IPS-15b (cell line): Measurements from ENCODE around the gene SMAD5.

Experiments used
- H3K27me3 ChIP-seq: one replicate; pipeline ENCODE4 v1.6.1; 2013; ENCODE audit warnings: low read length; ENCODE audit not compliant: control insufficient read depth, insufficient read depth
- H3K36me3 ChIP-seq: one replicate; pipeline ENCODE4 v1.6.1; 2013; ENCODE audit warnings: low read length; ENCODE audit not compliant: control insufficient read depth, insufficient read depth
- H3K4me1 ChIP-seq: one replicate; pipeline ENCODE4 v1.6.1; 2013; ENCODE audit warnings: mild to moderate bottlenecking, low read length; ENCODE audit not compliant: control insufficient read depth, insufficient read depth
- H3K4me3 ChIP-seq: one replicate; pipeline ENCODE4 v1.5.1; 2013; ENCODE audit warnings: low read depth, low read length
- H3K9ac ChIP-seq: one replicate; pipeline ENCODE4 v1.6.1; 2013; ENCODE audit warnings: low read depth, mild to moderate bottlenecking, low read length
- H3K9me3 ChIP-seq: one replicate; pipeline ENCODE4 v1.6.1; 2013; ENCODE audit warnings: mild to moderate bottlenecking, low read length; ENCODE audit not compliant: control insufficient read depth, insufficient read depth

The SMAD5 gene

DNA sequence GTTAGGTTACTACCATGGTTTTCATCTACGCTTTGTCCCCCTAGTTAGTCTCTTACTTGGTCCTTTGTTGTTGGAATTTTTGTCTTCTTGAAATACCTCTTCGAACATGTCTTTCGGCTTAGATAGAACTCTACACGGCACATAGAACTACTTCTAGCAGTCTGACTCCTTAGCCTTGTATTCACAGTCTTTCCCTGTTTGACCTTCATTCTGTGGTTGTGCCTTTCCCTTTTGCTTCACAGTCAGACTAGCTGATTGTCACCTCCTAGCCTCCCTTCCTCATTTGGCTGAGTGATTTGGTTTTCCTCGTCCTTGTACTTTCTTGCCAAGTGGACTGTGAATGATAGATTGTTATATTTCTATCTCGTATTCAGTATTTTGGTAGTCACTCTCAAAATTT lies 10.7 kb downstream of the SMAD5 start:
- H3K4me3 ChIP-seq: no peak overlapping the region
- H3K27me3 ChIP-seq: no peaks in the 10 kb centered on the region
- H3K9me3 ChIP-seq: no peaks in the 10 kb centered on the region
- H3K4me1 ChIP-seq: no peaks in the 10 kb centered on the region
- H3K36me3 ChIP-seq: no peaks in the 10 kb centered on the region
- H3K9ac ChIP-seq: no peak overlapping the region

- no peaks in the 10 kb centered on the region for H3K27me3 ChIP-seq
- no peak overlapping the region for H3K9ac ChIP-seq
- no peak overlapping the region for H3K4me3 ChIP-seq
- no peaks in the 10 kb centered on the region for H3K9me3 ChIP-seq
- H3K4me1 ChIP-seq: no peaks in the 10 kb centered on the region
- no peaks in the 10 kb centered on the region for H3K36me3 ChIP-seq
Measured at GRCh38 chr5:136143763-136144162, 11.1 kb downstream of the SMAD5 start.

DNA sequence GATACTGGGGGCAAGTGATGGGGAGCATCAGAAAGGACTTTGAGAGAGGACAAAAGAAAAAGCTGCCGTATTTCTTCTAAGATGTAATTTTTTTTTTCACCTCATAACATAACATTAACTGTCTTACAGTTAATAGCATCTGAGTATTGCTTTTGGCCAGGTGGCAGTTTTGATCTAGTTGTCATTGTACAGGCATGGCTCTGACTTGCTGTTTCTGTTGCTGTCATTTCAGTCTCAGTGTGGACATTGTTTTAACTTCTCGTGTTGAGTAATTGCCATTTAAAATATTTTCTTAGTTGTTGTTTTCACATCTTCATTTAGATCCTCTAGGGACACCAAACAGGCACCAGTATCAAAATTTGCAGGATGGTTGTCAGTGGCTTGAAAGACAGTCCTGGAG lies 12.4 kb downstream of the SMAD5 start:
- Histone ChIP-seq H3K9me3 (no peaks in the 10 kb centered on the region), H3K36me3 (no peaks in the 10 kb centered on the region)

GRCh38 chr5:136146201-136146600 lies 13.6 kb downstream of the SMAD5 start:
- Histone ChIP-seq H3K4me3 (no peak overlapping the region), H3K9ac (no peak overlapping the region), H3K4me1 (no peaks in the 10 kb centered on the region), H3K36me3 (no peaks in the 10 kb centered on the region), H3K27me3 (no peaks in the 10 kb centered on the region), H3K9me3 (no peaks in the 10 kb centered on the region)

More for the DNA sequence above, 12.4 kb downstream of the SMAD5 start:
- Histone ChIP-seq H3K27me3 (no peaks in the 10 kb centered on the region), H3K9ac (no peak overlapping the region), H3K4me3 (no peak overlapping the region), H3K4me1 (no peaks in the 10 kb centered on the region)

DNA sequence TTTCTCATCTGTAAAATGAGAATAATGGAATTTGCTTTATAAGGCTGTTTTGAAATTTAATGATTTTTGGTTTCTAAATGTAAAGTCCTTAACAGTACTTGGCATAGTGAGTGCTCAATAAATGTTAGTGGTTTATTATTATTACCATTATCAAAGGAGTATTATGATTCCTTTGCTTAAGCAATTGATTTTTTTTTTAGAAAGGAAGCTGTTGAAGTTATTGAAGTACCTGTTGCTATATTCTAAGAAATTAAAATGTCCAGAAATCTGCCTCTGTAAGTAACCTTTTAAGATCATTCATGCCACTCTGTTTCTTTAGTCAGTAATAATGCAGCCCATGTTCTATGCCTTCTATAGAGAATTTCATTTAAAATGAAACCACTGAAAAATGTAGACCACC lies 15.0 kb downstream of the SMAD5 start:
- H3K9ac ChIP-seq: no peak overlapping the region
- no peaks in the 10 kb centered on the region for H3K4me1 ChIP-seq
- H3K4me3 ChIP-seq: no peak overlapping the region
- no peaks in the 10 kb centered on the region for H3K27me3 ChIP-seq
- no peaks in the 10 kb centered on the region for H3K9me3 ChIP-seq
- no peaks in the 10 kb centered on the region for H3K36me3 ChIP-seq

DNA sequence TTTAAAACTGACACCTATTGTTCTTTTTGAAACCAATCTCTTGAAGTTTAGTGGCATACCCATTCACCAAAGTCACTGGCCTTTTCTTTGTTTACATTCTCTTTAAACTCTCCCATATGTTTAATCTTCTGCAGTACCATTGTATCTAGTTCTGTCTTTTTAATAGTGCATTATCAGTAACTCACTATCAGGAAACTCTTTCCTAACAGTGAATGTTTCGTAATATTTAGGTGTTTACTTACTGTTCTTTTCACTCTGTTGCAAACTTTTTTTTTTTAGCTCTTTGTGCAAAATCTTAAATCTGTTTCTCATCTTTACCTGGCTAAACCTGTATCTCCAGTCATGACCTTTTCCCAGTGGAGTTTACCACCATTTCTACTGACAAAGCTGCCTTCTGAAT lies 17.2 kb downstream of the SMAD5 start:
- H3K9me3 ChIP-seq: no peaks in the 10 kb centered on the region
- no peak overlapping the region for H3K4me3 ChIP-seq
- no peaks in the 10 kb centered on the region for H3K27me3 ChIP-seq
- no peaks in the 10 kb centered on the region for H3K4me1 ChIP-seq
- H3K36me3 ChIP-seq: no peaks in the 10 kb centered on the region
- no peak overlapping the region for H3K9ac ChIP-seq

- H3K36me3 ChIP-seq: no peaks in the 10 kb centered on the region
- H3K9ac ChIP-seq: no peak overlapping the region
- no peaks in the 10 kb centered on the region for H3K9me3 ChIP-seq
- no peaks in the 10 kb centered on the region for H3K4me1 ChIP-seq
- H3K4me3 ChIP-seq: no peak overlapping the region
- no peaks in the 10 kb centered on the region for H3K27me3 ChIP-seq
Measured at GRCh38 chr5:136153581-136154236, 21.1 kb downstream of the SMAD5 start.

DNA sequence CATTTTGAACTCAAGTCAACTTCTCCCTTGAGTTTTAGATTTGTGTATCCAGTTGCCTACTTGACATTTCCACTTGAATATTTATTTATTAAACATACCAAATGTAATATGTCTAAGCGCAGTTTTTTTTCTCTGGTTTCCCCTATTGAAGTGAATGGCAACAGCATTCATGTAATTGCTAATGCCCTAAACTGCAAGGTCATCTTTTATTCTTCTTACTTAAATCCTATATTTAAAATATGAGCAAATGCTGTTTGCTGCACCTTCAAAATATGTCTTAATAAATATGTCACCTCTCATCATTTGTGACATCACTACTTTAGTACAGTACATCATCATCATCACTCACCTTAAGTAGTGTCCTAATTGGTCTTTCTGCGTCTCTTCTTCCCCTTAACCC lies 22.4 kb downstream of the SMAD5 start:
- H3K36me3 ChIP-seq: no peaks in the 10 kb centered on the region
- no peaks in the 10 kb centered on the region for H3K27me3 ChIP-seq
- no peaks in the 10 kb centered on the region for H3K4me1 ChIP-seq
- H3K4me3 ChIP-seq: no peak overlapping the region
- H3K9me3 ChIP-seq: no peaks in the 10 kb centered on the region
- H3K9ac ChIP-seq: no peak overlapping the region

- Histone ChIP-seq H3K27me3 (no peaks in the 10 kb centered on the region), H3K9me3 (no peaks in the 10 kb centered on the region), H3K36me3 (no peaks in the 10 kb centered on the region), H3K4me3 (no peak overlapping the region), H3K4me1 (no peaks in the 10 kb centered on the region), H3K9ac (no peak overlapping the region)
Measured at GRCh38 chr5:136155761-136156160, 23.1 kb downstream of the SMAD5 start.

- H3K9me3 ChIP-seq: no peaks in the 10 kb centered on the region
- no peaks in the 10 kb centered on the region for H3K36me3 ChIP-seq
- no peak overlapping the region for H3K9ac ChIP-seq
- H3K4me3 ChIP-seq: no peak overlapping the region
- no peaks in the 10 kb centered on the region for H3K4me1 ChIP-seq
- no peaks in the 10 kb centered on the region for H3K27me3 ChIP-seq
Measured at GRCh38 chr5:136157514-136157913, 24.9 kb downstream of the SMAD5 start.

DNA sequence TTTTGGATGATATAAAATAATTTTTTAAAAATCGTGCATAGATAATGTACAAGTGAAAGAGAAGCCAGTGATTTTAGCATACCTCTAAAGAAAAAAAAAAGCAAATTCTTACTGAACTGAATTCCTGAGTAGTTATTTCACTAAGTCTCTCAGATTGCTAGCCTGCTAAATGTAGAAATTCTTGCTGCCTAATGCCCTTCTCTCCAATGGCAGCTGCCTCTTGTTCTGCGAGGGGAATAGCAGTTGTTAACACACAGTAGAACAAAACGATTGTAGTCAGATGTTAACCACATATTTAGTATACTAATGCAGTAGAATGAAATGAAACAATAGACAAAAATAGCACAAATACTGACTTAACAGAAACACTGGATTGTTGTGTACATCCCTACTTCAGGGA lies 26.8 kb downstream of the SMAD5 start:
- Histone ChIP-seq H3K9ac (no peak overlapping the region), H3K4me3 (no peak overlapping the region), H3K36me3 (no peaks in the 10 kb centered on the region)

GRCh38 chr5:136162008-136162407 lies 29.4 kb downstream of the SMAD5 start:
- Histone ChIP-seq H3K9me3 (no peaks in the 10 kb centered on the region), H3K4me3 (no peak overlapping the region), H3K4me1 (no peaks in the 10 kb centered on the region), H3K36me3 (no peaks in the 10 kb centered on the region), H3K9ac (no peak overlapping the region), H3K27me3 (no peaks in the 10 kb centered on the region)

More for the DNA sequence above, 26.8 kb downstream of the SMAD5 start:
- Histone ChIP-seq H3K4me1 (no peaks in the 10 kb centered on the region), H3K9me3 (no peaks in the 10 kb centered on the region), H3K27me3 (no peaks in the 10 kb centered on the region)
